Subcutaneous adipose tissue (tissue), 4 donors: ENCODE results near the gene DLEC1. TPM values are rescaled to one million over a fixed set of nuclear protein-coding genes. Genes with fewer than 3 reads are reported as not detected.

ENCODE experiments used
- total RNA-seq, 4 donors: library from RNA; depleted of rRNA; stranded (reverse); fragments of >200 nt; gene quantifications; one replicate each; pipeline ENCODE4 v1.1.0, GENCODE V29; 2016
- TF ChIP-seq, protein P1 (sequence below): fragments of 450-650 bp; IDR thresholded peaks from one replicate; pipeline ENCODE4 v1.5.1; 2016; ENCODE audit warnings: low read depth, mild to moderate bottlenecking, control low read depth, antibody characterized with exemption, moderate library complexity

DLEC1 gene
- total RNA-seq, 4 donors from 2014 or later = 0.85 to 1.3 (median 1.2) TPM

DNA sequence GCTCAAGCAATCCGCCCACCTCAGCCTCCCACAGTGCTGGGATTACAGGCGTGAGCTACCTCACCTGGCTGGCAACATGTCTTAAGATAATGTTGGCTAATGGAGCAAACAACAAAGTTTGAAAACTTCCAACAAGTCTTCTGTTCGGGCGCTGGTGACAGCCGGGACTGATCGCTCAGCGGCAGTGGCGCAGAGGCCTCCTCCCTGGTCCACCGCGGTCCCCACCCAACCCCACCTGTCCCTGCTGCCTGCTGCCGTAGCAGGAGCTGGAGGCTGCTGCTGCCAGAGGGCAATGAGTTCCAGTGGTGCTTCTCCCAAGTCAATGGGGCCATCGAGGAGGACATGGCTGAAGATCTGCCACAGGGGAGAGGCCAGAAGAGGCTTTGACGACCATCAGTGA is 12.1 kb downstream of the DLEC1 start:
- TF ChIP-seq, protein P1, sequence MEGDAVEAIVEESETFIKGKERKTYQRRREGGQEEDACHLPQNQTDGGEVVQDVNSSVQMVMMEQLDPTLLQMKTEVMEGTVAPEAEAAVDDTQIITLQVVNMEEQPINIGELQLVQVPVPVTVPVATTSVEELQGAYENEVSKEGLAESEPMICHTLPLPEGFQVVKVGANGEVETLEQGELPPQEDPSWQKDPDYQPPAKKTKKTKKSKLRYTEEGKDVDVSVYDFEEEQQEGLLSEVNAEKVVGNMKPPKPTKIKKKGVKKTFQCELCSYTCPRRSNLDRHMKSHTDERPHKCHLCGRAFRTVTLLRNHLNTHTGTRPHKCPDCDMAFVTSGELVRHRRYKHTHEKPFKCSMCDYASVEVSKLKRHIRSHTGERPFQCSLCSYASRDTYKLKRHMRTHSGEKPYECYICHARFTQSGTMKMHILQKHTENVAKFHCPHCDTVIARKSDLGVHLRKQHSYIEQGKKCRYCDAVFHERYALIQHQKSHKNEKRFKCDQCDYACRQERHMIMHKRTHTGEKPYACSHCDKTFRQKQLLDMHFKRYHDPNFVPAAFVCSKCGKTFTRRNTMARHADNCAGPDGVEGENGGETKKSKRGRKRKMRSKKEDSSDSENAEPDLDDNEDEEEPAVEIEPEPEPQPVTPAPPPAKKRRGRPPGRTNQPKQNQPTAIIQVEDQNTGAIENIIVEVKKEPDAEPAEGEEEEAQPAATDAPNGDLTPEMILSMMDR = no peak

DNA sequence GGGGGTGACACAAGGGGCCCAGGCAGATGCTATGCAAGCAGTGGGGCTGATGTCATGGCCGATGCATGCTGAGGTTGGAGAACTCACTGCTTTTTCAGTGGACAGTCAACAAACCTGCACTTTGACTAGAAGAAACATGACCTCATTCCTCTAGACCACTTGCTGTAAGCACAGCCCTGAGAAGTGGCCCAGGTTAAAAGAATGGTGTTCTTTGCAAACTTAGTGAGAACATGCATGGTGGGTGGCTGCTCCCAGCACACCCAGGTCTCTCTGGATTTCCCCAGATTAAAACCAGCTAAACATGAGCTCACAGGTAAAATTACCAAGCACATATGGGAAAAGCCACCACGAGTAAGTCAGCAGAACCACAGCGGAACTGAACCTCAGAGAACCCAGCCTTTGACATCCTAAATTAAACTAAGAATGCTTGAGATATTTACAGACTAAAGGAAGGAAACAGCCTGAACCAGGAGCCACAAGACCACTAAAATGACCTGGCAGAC is 15.5 kb downstream of the DLEC1 start:
- TF ChIP-seq, protein P1 = no peak

DNA sequence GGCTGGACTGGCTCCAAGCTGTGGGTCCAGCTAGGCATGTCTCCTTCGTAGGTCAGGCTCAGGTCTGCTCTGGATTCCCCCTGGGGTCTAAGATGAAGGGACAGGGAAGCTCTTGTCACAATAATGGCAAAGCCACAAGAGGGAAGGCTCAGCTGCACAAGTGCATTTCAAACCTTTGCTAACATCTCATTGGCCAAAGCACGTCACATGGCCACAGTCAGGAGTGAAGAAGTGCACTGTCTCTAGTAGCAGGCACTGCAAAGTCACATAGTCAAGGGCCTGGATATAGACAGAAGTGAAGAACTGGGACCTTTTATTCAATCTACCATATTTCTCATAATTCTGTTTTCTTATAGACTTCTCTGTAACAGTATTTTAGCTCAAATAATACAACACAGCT is 20.1 kb downstream of the DLEC1 start:
- TF ChIP-seq, protein P1 = no peak

DNA sequence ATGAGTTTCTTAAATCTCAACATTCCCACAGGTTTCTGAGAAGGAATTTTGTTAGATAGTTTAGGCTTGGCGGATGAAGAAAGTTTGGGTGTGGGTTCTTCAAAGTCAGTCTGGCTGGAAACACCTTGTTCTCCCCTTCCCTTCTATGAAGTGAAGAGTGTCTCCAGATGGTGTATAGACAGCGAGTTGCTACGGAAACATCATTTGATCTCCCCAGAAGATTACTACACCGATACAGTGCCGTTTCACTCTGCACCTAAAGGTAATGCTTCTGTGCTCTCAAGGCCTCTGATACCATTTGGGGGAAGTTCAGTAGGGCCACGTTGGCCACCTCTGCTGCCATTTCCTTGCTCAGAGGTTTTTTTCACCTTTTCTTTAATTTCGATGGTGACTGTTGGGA is 20.6 kb downstream of the DLEC1 start:
- TF ChIP-seq, protein P1 = no peak

DNA sequence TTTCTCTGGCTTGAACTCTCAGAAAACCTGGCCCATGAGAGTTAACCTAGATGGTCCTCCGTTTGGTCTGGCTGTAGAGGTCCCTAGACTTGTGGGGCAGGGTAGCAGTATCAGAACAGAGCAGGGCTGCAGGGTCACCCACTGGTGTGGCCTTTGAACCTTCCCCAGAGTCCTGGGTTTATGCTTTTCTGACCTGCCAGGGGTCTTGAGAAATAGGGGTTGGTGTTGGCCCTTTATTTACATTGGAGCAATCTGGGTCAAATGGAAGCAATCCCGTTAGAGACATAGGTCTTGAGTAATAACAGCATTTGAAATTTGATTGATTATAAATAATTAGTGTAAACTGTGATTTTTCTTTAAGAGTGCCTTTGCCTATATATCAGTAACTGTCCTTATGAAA is 23.8 kb downstream of the DLEC1 start:
- TF ChIP-seq, protein P1 = no peak

DNA sequence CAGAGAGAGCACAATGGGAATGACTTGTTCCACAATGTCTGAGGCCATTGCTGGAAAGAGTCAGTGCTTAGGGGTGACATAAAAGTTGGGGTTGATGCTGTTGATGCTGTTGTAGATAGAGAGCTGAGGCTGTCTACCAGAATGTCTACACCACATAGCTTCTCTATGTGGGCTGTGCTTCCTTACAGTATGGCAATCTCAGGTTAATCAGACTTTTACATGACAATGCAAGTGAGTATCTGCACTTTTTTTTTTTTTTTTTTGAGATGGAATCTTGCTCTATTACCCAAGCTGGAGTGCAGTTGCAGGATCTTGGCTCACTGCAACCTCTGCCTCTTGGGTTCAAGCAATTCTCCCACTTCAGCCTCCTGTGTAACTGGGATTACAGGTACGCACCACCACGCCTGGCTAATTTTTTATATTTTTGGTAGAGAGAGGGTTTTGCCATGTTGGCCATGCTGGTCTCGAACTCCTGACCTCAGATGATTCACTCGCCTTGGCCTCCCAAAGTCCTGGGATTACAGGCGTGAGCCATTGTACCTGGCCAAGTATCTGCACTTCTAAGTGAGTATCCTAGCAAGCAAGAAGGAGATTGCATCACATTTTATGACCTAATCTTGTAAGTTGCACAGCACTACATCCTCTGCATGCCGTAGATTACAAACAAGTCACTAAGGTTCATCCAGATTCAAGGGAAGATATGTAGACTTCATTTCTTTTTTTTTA is 28.7 kb downstream of the DLEC1 start:
- TF ChIP-seq, protein P1 = no peak

DNA sequence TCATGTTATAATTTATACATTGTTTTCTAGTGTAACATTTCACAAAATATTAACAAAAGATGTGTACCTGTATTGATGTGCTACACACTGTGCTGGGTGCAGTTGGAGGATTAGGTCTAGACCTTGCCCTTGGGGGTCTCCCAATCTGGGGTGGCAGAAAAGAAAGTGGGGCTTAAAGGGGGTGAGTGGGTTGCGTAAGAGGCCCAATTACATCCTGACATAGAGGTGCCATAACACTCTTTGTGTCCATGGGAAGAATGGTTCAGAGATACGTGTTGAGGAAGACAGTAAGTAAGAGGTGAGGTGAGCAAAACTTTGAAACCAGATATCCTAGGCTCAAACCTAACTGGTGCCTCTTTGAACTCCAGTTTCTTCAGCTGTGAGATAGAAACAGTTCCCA is 31.0 kb downstream of the DLEC1 start:
- TF ChIP-seq, protein P1 = no peak
